ENCODE results near the gene COX18. TPM values are rescaled to one million over a fixed set of nuclear protein-coding genes. Genes with fewer than 3 reads are reported as not detected.

The COX18 gene
- total and polyA plus RNA-seq, 2 experiments from 2014 or later: 9.6 to 44.7 TPM

GRCh38 chr4:73018595-73018994 lies 50.9 kb downstream of the COX18 start (continued):
- TF ChIP-seq ZNF462 (CRISPR knock-in tag; IDR thresholded peaks at IDR 0.05) (no peak), EZH2 (IDR thresholded peaks at IDR 0.05; ENCODE audit: low read depth, unreplicated experiment) (no peak), NANOG (IDR thresholded peaks at IDR 0.05; ENCODE audit: borderline replicate concordance) (no peak), CREB1 (CRISPR knock-in tag; IDR thresholded peaks at IDR 0.05; ENCODE audit: low read depth) (no peak), REST (IDR thresholded peaks at IDR 0.05; ENCODE audit: unreplicated experiment) (no peak), ETS1 (IDR thresholded peaks at IDR 0.05) (no peak)
